H1 (cell line): Measurements from ENCODE around the gene CDADC1.

Source experiments
- CTCF ChIP-seq, 3 experiments: IDR thresholded peaks; 1 replicate in 2 of 3; 2 replicates in 1 of 3; pipeline versions ENCODE4 v1.5.1 to v1.6.1; 2011; ENCODE audit warnings: low read length in 3 of 3, mild to moderate bottlenecking in 3 of 3, inconsistent platforms in 2 of 3, low read depth in 1 of 3, moderate library complexity in 1 of 3; ENCODE audit not compliant: insufficient read depth in 1 of 3; ENCODE audit errors: control extremely low read depth in 1 of 3
- EZH2 ChIP-seq: fragments of 200-600 bp; sonication (generic); IDR thresholded peaks from 2 replicates; pipeline ENCODE4 v1.7.1; 2012; ENCODE audit warnings: low read depth, mild to moderate bottlenecking, moderate library complexity, low read length, inconsistent platforms; ENCODE audit not compliant: severe bottlenecking
- SIRT6 ChIP-seq: IDR thresholded peaks from one replicate; pipeline ENCODE4 v1.7.1; 2012; ENCODE audit warnings: low read length, inconsistent platforms
- SP1 ChIP-seq: IDR thresholded peaks from 2 replicates; pipeline ENCODE4 v1.6.1; 2011; ENCODE audit warnings: low read depth, low read length
- ZNF274 ChIP-seq: IDR thresholded peaks from 2 replicates; pipeline ENCODE4 v1.7.0; 2012; ENCODE audit warnings: low read length, borderline replicate concordance; ENCODE audit errors: extremely low read depth

GRCh38 chr13:49241296-49241695 is 6.4 kb upstream of the CDADC1 start:
- TF ChIP-seq EZH2 (no peak), CTCF (IDR thresholded peaks at IDR 0.05; ENCODE audit: control extremely low read depth in 1 of 3, insufficient read depth in 1 of 3, low read depth in 1 of 3, low read length in 3 of 3) (no peak), ZNF274 (no peak), SIRT6 (no peak), SP1 (no peak)
